Esophagus squamous epithelium (tissue), 5 donors: ENCODE measurements around the gene IQSEC1. TPM values are rescaled to one million over a fixed set of nuclear protein-coding genes. Genes with fewer than 3 reads are reported as not detected.
"Not testable (repeated sequence)": the region's sequence is repeated elsewhere in the genome, so short reads cannot be mapped to it uniquely, and the experiment has no call there.

ENCODE experiments used
- DNase-seq: peaks from one replicate; lab custom pipeline; 2025; lab: John Stamatoyannopoulos, UW
- H3K27ac ChIP-seq, 4 donors: fragments of 200-600 bp; sonication (generic); one replicate each; pipeline ENCODE4 v1.5.1; 2016 to 2019; ENCODE audit warnings: mild to moderate bottlenecking in 1 of 4
- H3K27me3 ChIP-seq, 4 donors: fragments of 200-600 bp; sonication (generic); 1 replicate in 3 of 4; 2 replicates in 1 of 4; pipeline versions ENCODE4 v1.5.1 to v1.6.0; 2017 to 2021; ENCODE audit warnings: antibody characterized with exemption in 1 of 4
- H3K36me3 ChIP-seq, 3 donors: fragments of 200-600 bp; sonication (generic); one replicate each; pipeline ENCODE4 v1.5.1; 2016 to 2019
- H3K4me1 ChIP-seq, 3 donors: fragments of 200-600 bp; sonication (generic); one replicate each; pipeline ENCODE4 v1.5.1; 2017 to 2019
- H3K4me3 ChIP-seq, 4 donors: fragments of 200-600 bp; sonication (generic); 1 replicate in 3 of 4; 2 replicates in 1 of 4; pipeline ENCODE4 v1.5.1; 2016 to 2019; ENCODE audit warnings: mild to moderate bottlenecking in 2 of 4, moderate library complexity in 1 of 4
- H3K9me3 ChIP-seq, 3 donors: fragments of 200-600 bp; sonication (generic); one replicate each; pipeline ENCODE4 v1.5.1; 2016 to 2019
- POLR2A ChIP-seq, 4 donors: fragments of 450-650 bp; IDR thresholded peaks; one replicate each; pipeline ENCODE4 v1.6.1; 2017; ENCODE audit warnings: antibody characterized with exemption in 4 of 4, mild to moderate bottlenecking in 4 of 4, moderate library complexity in 3 of 4
- WGBS, 2 donors: methylation state at CpG; one replicate each; pipeline ENCODE4 v1.1.5; 2018; 5-methylcytosine and 5-hydroxymethylcytosine counted together
- intact Hi-C: fragments of 100-400 bp; cut with DNase I; formaldehyde crosslinking; loops from one replicate; pipeline ENCODE4 v1.15.0; 2022
- total RNA-seq, 4 donors: library from RNA; depleted of rRNA; stranded (reverse); fragments of >200 nt; gene quantifications; one replicate each; pipeline ENCODE4 v1.1.0, GENCODE V29; 2016
- TF ChIP-seq, protein P1 (sequence below), 6 experiments: fragments of 450-650 bp in 4 of 6; fragments of 200-600 bp in 2 of 6; sonication (generic) in 2 of 6; IDR thresholded peaks; one replicate each; pipeline ENCODE4 v1.5.1; 2016 to 2019; ENCODE audit warnings: antibody characterized with exemption in 6 of 6, mild to moderate bottlenecking in 4 of 6, moderate library complexity in 4 of 6
- donor health status: DM: yes; HTN: yes; CAD: no.

IQSEC1 gene
- total RNA-seq, 4 donors from 2014 or later, result 7.3 to 27.1 (median 10.7) TPM

DNA sequence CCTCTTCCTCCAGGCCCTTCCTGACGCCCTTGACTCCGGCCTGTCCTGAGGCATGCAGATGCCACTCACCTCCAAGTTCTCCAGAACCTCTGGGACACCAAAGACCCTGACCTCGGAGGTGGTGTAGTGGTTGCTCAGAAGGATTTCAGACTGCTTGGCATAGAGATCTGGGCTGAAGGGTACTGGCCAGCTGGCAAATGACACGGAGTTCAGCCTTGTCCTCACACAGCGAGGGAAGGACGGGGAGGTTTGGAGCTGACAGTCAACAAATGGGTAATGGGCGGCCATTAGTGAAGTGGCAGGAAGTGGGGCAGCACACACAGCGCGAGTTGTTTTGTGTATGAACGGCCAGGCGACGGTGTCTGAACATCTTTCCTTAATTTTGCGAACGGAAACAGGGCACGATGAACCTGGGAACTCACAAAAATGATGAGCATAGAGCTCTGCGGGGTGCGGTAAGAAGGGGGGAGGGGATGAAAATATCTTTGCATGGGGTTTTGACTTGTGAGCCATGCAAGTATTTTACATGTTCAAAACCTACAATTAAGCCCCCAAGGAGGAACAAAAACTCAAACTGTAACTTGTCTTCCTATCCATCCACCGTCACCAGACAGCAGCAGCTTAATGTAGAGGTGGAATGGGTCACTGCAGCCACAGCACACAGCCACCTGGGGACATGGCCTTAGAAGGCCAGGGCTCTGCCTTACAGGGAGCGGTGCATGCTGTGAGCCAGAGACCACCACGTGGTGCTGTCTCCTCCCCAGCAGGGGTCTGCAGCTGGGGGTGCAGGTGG is 188.2 kb downstream of the IQSEC1 start:
- TF ChIP-seq, protein P1, sequence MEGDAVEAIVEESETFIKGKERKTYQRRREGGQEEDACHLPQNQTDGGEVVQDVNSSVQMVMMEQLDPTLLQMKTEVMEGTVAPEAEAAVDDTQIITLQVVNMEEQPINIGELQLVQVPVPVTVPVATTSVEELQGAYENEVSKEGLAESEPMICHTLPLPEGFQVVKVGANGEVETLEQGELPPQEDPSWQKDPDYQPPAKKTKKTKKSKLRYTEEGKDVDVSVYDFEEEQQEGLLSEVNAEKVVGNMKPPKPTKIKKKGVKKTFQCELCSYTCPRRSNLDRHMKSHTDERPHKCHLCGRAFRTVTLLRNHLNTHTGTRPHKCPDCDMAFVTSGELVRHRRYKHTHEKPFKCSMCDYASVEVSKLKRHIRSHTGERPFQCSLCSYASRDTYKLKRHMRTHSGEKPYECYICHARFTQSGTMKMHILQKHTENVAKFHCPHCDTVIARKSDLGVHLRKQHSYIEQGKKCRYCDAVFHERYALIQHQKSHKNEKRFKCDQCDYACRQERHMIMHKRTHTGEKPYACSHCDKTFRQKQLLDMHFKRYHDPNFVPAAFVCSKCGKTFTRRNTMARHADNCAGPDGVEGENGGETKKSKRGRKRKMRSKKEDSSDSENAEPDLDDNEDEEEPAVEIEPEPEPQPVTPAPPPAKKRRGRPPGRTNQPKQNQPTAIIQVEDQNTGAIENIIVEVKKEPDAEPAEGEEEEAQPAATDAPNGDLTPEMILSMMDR (IDR thresholded peaks at IDR 0.05), result no peak
- TF ChIP-seq POLR2A (IDR thresholded peaks at IDR 0.05), result no peak
- H3K27ac ChIP-seq, result peak overlapping the region in 1 of 4 donors; percentile 57
- H3K4me3 ChIP-seq, result no peak overlapping the region
- 87% methylated on average over 19 to 20 of the region's 20 CpGs for WGBS, 2 donors
- peaks cover 0 to 42% (median 2%) of the 10 kb centered on the region in 4 donors for H3K27me3 ChIP-seq
- intact Hi-C loops, result no loop called here
- H3K9me3 ChIP-seq, result no peaks in the 10 kb centered on the region
- no peak for DNase-seq
- H3K36me3 ChIP-seq, result no peaks in the 10 kb centered on the region
- no peaks in the 10 kb centered on the region for H3K4me1 ChIP-seq

DNA sequence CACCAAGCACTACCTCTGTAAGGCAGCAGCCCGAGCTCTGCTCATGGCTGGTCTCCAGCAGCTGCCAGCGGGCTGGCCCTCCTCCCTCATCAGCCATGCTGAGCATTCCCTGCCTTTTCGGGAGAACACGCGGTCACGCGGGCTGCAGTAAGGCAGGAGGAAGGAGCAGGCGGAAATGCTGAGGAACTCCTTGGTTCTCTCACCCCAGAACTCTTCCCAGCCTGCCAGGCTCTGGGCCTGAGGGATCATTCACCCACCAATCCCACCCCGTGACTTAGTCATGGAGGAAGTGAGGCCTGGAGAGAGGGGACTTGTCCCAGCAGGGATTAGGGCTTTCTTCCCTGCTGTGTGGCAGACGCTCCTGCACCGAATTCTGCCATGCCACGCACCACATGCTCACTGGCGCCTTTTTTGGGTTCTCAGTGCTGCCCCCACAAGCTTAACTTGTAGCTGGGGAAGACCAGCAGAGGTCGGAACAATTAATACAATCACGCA is 189.0 kb downstream of the IQSEC1 start:
- Histone ChIP-seq H3K27me3 (peaks cover 0 to 38% (median 2%) of the 10 kb centered on the region in 4 donors), H3K4me3 (no peak overlapping the region), H3K36me3 (no peaks in the 10 kb centered on the region), H3K27ac (peak overlapping the region in 2 of 4 donors; percentile 57 to 66), H3K9me3 (no peaks in the 10 kb centered on the region), H3K4me1 (no peaks in the 10 kb centered on the region)
- 48 to 73% methylated on average over 6 to 8 of the region's 15 CpGs for WGBS, 2 donors
- DNase-seq, result no peak
- TF ChIP-seq POLR2A (IDR thresholded peaks at IDR 0.05), result no peak
- TF ChIP-seq, protein P1 (IDR thresholded peaks at IDR 0.05), result no peak
- intact Hi-C loops, result no loop called here

DNA sequence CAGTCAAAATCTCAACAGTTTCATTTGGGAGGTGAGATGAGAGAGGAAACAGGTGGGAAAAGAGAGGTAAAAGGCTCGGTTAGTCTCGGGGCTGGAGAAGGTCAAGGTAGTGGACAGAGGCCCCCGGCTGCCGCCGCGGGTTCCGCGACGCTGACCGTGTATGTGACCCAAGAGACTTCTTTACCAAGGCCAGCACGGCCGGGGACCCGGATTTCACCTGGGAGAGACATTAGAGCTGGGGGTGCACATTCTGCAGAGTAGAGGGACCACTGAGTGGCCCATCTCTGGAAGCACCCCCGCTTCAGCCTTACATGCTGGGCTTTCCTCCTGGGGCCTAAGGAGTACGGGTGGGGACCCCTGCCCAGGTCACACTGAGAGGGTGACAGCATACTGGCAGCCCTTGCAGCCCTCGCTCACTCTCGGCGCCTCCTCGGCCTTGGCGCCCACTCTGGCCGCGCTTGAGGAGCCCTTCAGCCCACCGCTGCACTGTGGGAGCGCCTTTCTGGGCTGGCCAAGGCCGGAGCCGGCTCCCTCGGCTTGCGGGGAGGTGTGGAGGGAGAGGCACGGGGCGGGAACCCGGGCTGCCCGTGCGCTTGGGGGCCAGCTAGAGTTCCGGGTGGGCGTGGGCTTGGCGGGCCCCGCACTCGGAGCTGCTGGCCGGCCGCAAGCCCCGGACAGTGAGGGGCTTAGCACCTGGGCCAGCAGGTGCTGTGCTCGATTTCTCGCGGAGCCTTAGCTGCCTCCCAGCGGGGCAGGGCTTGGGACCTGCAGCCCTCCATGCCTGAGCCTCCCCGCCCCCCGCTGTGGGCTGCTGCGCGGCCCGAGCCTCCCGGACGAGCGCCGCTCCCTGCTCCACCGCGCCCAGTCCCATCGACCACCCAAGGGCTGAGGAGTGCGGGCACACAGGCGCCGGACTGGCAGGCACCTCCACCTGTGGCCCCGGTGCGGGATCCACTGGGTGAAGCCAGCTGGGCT is 190.6 kb downstream of the IQSEC1 start:
- DNase-seq, result no peak

DNA sequence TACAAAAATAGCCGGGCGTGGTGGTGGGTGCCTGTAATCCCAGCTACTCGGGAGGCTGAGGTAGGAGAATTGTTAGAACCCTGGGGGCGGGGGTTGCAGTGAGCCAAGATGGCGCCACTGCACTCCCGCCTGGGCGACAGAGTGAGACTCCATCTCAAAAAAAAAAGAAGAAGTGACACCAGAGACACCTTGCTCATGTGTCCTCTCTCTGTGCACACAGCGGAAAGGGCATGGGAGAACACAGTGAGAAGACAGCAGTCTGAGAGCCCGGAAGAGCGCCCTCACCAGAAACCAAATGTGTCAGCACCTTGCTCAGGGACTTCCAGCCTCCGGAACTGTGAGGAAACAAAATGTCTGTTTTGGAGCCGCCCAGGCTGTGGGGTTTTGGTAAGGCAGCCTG is 191.4 kb downstream of the IQSEC1 start:
- H3K9me3 ChIP-seq, H3K4me1 ChIP-seq, H3K4me3 ChIP-seq, H3K36me3 ChIP-seq, DNase-seq, H3K27ac ChIP-seq, intact Hi-C loops: not testable (repeated sequence)
- peaks cover 0 to 19% (median 2%) of the 10 kb centered on the region in 4 donors for H3K27me3 ChIP-seq
- WGBS, 2 donors, result 59 to 94% methylated on average over 9 to 12 of the region's 12 CpGs

More for the DNA sequence above, 190.6 kb downstream of the IQSEC1 start:
- no peaks in the 10 kb centered on the region for H3K4me1 ChIP-seq
- intact Hi-C loops, result no loop called here
- TF ChIP-seq, protein P1 (IDR thresholded peaks at IDR 0.05), result no peak
- TF ChIP-seq POLR2A (IDR thresholded peaks at IDR 0.05), result no peak
- H3K4me3 ChIP-seq, result no peak overlapping the region
- H3K36me3 ChIP-seq, result no peaks in the 10 kb centered on the region
- no peaks in the 10 kb centered on the region for H3K9me3 ChIP-seq
- no peak overlapping the region for H3K27ac ChIP-seq
- H3K27me3 ChIP-seq, result peaks cover 0 to 27% (median 2%) of the 10 kb centered on the region in 4 donors
- 86 to 93% methylated on average over 8 to 14 of the region's 62 CpGs for WGBS, 2 donors

DNA sequence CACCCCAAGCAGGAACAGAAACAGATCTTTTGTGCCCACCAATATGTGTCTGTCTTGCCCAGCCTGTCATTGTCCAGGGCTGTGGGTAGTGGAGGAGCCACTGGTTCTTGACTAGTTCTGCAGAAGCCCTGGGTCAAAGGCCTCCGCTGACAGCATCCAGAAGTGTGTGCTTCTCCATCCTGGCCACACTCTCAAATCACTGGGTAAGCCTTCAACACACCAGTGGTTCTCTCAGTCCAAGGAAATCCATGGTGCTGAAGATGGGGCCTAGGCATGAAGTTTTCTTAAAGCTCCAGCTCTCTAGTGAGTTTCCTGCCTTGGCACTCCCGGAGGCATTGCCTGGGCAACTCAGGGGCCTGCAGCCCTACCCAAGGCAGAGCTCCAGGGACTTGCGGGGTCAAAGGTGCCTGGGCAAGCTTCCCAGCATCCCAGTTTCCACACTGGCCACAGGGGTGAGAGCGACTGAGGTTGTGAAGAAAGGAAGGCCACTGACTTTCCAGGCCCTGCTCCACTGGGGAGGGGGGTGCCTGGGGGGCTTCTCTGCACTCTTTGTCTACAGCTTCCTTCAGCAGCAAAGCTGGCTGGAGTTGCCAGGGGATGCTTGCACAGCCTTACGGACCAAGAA is 193.9 kb downstream of the IQSEC1 start:
- Histone ChIP-seq H3K9me3 (no peaks in the 10 kb centered on the region), H3K27ac (no peak overlapping the region), H3K27me3 (peaks cover 0 to 16% (median 0%) of the 10 kb centered on the region in 4 donors), H3K4me3 (no peak overlapping the region), H3K36me3 (no peaks in the 10 kb centered on the region), H3K4me1 (peaks cover 4 to 12% (median 6%) of the 10 kb centered on the region in 3 donors)
- TF ChIP-seq, protein P1 (IDR thresholded peaks at IDR 0.05), result no peak
- no peak for TF ChIP-seq POLR2A (IDR thresholded peaks at IDR 0.05)
- intact Hi-C loops, result loop anchor here (10.0 kb wide), 1 partner anchor 105 kb away; no protein-coding TSS in a partner anchor
- no peak for DNase-seq
- WGBS, 2 donors, result 89 to 100% methylated on average over 2 to 4 of the region's 5 CpGs

DNA sequence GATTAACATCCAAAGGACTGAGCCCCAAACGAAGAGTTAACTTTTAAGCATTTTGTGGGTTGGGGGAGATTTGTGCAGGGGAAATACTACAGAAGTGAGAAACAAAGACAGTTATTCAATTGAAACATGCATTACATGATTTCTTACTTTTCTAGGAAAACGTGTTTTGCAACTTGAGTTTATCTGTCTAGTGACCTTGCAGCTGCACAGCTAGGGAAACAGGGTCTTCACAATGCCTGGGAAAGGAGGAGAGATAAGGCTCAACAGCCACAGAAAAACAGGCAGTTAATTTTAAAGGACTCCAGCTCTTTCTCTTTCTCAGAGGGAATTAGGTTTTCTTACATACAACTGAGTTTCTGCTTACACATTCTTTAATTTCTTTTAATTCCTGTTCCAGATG is 194.5 kb downstream of the IQSEC1 start:
- H3K27ac ChIP-seq, DNase-seq, H3K36me3 ChIP-seq, H3K9me3 ChIP-seq, H3K4me3 ChIP-seq: not testable (repeated sequence)
- 58 to 59% methylated on average over 2 of the region's 2 CpGs for WGBS, 2 donors
- Histone ChIP-seq H3K27me3 (peaks cover 0 to 19% (median 0%) of the 10 kb centered on the region in 4 donors), H3K4me1 (peaks cover 4 to 12% (median 6%) of the 10 kb centered on the region in 3 donors)
- intact Hi-C loops, result loop anchor here (10.0 kb wide), 1 partner anchor 106 kb away; no protein-coding TSS in a partner anchor
